Neural cell (in vitro differentiated cells): ENCODE measurements around the gene CUBN.

Experiments
- POLR2AphosphoS5 ChIP-seq: IDR thresholded peaks from 2 replicates; pipeline ENCODE4 v1.6.1; 2012
- TF ChIP-seq, protein P1 (sequence below): fragments of 450-650 bp; IDR thresholded peaks from 2 replicates; pipeline ENCODE4 v1.5.1; 2014; ENCODE audit warnings: antibody characterized with exemption, mild to moderate bottlenecking, moderate library complexity; ENCODE audit not compliant: poor library complexity, severe bottlenecking

DNA sequence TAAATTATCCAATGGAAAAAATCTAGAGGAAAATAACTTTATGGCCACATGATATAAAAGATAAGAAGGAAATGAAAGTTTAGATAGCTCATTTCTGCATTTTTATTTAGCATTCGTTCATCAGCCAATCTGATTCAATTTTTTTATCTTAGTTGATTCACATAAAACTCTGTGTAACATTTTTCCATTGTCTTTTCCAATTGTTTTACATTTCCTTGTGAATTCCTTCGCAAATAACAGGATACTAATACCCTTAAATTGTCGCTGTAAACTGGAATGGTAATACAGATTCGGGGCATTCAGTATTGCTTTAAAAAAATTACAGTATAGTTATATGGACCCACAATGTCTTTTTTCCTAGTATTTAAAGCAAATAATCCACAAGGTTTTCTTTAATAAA is 136.4 kb downstream of the CUBN start:
- TF ChIP-seq, protein P1, sequence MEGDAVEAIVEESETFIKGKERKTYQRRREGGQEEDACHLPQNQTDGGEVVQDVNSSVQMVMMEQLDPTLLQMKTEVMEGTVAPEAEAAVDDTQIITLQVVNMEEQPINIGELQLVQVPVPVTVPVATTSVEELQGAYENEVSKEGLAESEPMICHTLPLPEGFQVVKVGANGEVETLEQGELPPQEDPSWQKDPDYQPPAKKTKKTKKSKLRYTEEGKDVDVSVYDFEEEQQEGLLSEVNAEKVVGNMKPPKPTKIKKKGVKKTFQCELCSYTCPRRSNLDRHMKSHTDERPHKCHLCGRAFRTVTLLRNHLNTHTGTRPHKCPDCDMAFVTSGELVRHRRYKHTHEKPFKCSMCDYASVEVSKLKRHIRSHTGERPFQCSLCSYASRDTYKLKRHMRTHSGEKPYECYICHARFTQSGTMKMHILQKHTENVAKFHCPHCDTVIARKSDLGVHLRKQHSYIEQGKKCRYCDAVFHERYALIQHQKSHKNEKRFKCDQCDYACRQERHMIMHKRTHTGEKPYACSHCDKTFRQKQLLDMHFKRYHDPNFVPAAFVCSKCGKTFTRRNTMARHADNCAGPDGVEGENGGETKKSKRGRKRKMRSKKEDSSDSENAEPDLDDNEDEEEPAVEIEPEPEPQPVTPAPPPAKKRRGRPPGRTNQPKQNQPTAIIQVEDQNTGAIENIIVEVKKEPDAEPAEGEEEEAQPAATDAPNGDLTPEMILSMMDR: no peak
- no peak for TF ChIP-seq POLR2AphosphoS5
